Measurements from ENCODE around the gene XAF1.

XAF1 gene

GRCh38 chr17:6752068-6752909 lies 3.6 kb upstream of the XAF1 start:
- H3K4me3 ChIP-seq (ENCODE audit: low read depth, low read length, poor library complexity, severe bottlenecking), result no peak overlapping the region
- no peak overlapping the region for H3K9ac ChIP-seq (ENCODE audit: low read length)
- no peaks in the 10 kb centered on the region for H3K4me1 ChIP-seq (ENCODE audit: insufficient read depth, low read length, severe bottlenecking)
- no peaks in the 10 kb centered on the region for H4K20me1 ChIP-seq (ENCODE audit: insufficient read depth, low read length)
- H3K9me3 ChIP-seq (ENCODE audit: low read length), result no peaks in the 10 kb centered on the region
- TF ChIP-seq EZH2 (IDR thresholded peaks at IDR 0.05; ENCODE audit: borderline replicate concordance, low read length), result no peak
- no peak for TF ChIP-seq CTCF (IDR thresholded peaks at IDR 0.05; ENCODE audit: low read length)
- no peaks in the 10 kb centered on the region for H3K36me3 ChIP-seq (ENCODE audit: insufficient read depth, low read length)
- no peak overlapping the region for H3K4me2 ChIP-seq (ENCODE audit: low read length)
- no peak overlapping the region for H2AFZ ChIP-seq (ENCODE audit: low read length)
- H3K9me2 ChIP-seq (ENCODE audit: low read depth, low read length), result no peaks in the 10 kb centered on the region
- no peak overlapping the region for H3K27ac ChIP-seq (ENCODE audit: low read depth, low read length, poor library complexity, severe bottlenecking)
- no peaks in the 10 kb centered on the region for H3K27me3 ChIP-seq (ENCODE audit: insufficient read depth, low read length)
- H3F3A ChIP-seq (ENCODE audit: insufficient read depth, low read length), result no peaks in the 10 kb centered on the region
- no peaks in the 10 kb centered on the region for H3K79me2 ChIP-seq (ENCODE audit: insufficient read depth, low read length)

- Histone ChIP-seq H3K79me2 (ENCODE audit: insufficient read depth, low read length) (no peaks in the 10 kb centered on the region), H3K4me3 (ENCODE audit: low read depth, low read length, poor library complexity, severe bottlenecking) (no peak overlapping the region), H4K20me1 (ENCODE audit: insufficient read depth, low read length) (no peaks in the 10 kb centered on the region), H3K27ac (ENCODE audit: low read depth, low read length, poor library complexity, severe bottlenecking) (no peak overlapping the region), H3K9me2 (ENCODE audit: low read depth, low read length) (no peaks in the 10 kb centered on the region), H3K4me1 (ENCODE audit: insufficient read depth, low read length, severe bottlenecking) (no peaks in the 10 kb centered on the region), H3K4me2 (ENCODE audit: low read length) (no peak overlapping the region), H3K9ac (ENCODE audit: low read length) (no peak overlapping the region), H3K27me3 (ENCODE audit: insufficient read depth, low read length) (no peaks in the 10 kb centered on the region), H2AFZ (ENCODE audit: low read length) (no peak overlapping the region), H3K9me3 (ENCODE audit: low read length) (no peaks in the 10 kb centered on the region), H3K36me3 (ENCODE audit: insufficient read depth, low read length) (no peaks in the 10 kb centered on the region), H3F3A (ENCODE audit: insufficient read depth, low read length) (no peaks in the 10 kb centered on the region)
- TF ChIP-seq EZH2 (IDR thresholded peaks at IDR 0.05; ENCODE audit: borderline replicate concordance, low read length) (no peak), CTCF (IDR thresholded peaks at IDR 0.05; ENCODE audit: low read length) (no peak)
Observed at GRCh38 chr17:6753006-6753445, 2.8 kb upstream of the XAF1 start.

GRCh38 chr17:6753546-6753945 lies 2.3 kb upstream of the XAF1 start:
- Histone ChIP-seq H3K9me3 (ENCODE audit: low read length) (no peaks in the 10 kb centered on the region), H3K79me2 (ENCODE audit: insufficient read depth, low read length) (no peaks in the 10 kb centered on the region), H3K9ac (ENCODE audit: low read length) (no peak overlapping the region), H3K4me2 (ENCODE audit: low read length) (no peak overlapping the region), H3K27me3 (ENCODE audit: insufficient read depth, low read length) (no peaks in the 10 kb centered on the region), H3K27ac (ENCODE audit: low read depth, low read length, poor library complexity, severe bottlenecking) (no peak overlapping the region), H3F3A (ENCODE audit: insufficient read depth, low read length) (no peaks in the 10 kb centered on the region), H3K4me3 (ENCODE audit: low read depth, low read length, poor library complexity, severe bottlenecking) (no peak overlapping the region), H3K36me3 (ENCODE audit: insufficient read depth, low read length) (no peaks in the 10 kb centered on the region), H4K20me1 (ENCODE audit: insufficient read depth, low read length) (no peaks in the 10 kb centered on the region), H2AFZ (ENCODE audit: low read length) (no peak overlapping the region), H3K9me2 (ENCODE audit: low read depth, low read length) (no peaks in the 10 kb centered on the region), H3K4me1 (ENCODE audit: insufficient read depth, low read length, severe bottlenecking) (no peaks in the 10 kb centered on the region)
- TF ChIP-seq EZH2 (IDR thresholded peaks at IDR 0.05; ENCODE audit: borderline replicate concordance, low read length) (no peak), CTCF (IDR thresholded peaks at IDR 0.05; ENCODE audit: low read length) (no peak)

All from OCI-LY1 (cell line).